SH-SY5Y (cell line): Measurements from ENCODE around the gene ESPL1.

Experiments
- GATA2 ChIP-seq: IDR thresholded peaks from 2 replicates; pipeline ENCODE4 v1.6.1; 2011; ENCODE audit warnings: mild to moderate bottlenecking, low read depth, low read length
- GATA3 ChIP-seq: IDR thresholded peaks from 2 replicates; pipeline ENCODE4 v1.6.1; 2011; ENCODE audit warnings: low read depth, mild to moderate bottlenecking, low read length, moderate library complexity

The ESPL1 gene

DNA sequence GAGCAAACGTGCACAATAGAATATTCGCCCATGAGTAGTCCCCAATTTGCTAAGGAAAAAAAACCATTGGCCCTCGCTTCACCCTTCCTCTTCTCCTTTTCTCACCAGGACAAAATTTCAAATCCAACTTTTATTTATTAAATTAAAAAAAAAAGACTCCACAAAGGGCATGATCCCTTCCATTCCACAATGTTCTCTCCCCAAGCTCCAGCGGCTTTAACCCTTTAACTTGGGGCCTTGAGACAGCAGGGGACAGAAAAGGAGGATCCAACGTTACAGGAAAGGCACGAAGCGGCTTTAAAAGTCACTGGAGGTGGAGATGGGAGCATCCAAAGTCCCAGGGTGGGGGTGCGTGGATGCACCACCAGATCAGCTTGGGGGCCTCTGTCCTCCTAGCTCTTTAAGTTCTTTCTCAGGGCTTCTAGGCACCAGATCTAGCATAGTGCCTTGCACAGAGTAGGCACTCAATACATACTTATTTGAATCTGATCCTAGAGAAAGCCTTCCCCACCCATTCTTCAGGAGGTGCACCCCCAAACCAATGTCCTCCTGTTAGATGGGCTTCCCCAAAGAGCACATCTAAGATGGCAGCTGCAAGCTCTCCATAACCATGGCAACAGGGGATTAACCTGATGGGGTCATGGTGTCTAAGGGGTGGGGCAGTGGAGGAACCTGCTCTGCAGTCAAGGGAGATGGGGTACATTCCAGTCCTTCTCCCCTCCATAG lies 58.5 kb downstream of the ESPL1 start:
- TF ChIP-seq GATA2 = no peak
- no peak for TF ChIP-seq GATA3

- no peak for TF ChIP-seq GATA3
- no peak for TF ChIP-seq GATA2
These were observed 59.4 kb downstream of the ESPL1 start for GRCh38 chr12:53327435-53328042.

DNA sequence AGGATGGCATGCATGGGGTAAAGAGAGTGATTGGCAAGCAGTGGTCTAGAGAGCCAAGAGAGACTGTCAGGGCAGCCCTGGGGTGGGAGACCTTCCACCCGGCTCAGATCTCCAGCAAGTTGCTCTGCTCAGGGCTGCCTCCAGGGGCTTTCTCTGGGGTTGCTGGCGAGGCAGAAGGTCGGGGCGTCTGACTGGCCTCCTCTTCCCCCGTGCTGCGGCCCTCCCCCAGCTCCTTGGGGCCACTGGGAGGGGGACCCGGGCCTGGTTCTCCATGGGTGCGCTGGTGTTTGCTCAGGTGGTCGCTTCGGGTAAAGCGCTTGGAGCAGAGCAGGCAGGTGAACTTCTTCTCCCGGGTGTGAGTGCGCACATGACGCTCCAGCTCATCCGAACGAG lies 59.9 kb downstream of the ESPL1 start:
- TF ChIP-seq GATA3 = no peak
- TF ChIP-seq GATA2 = no peak

- TF ChIP-seq GATA3 (no peak), GATA2 (no peak)
These were observed 62.6 kb downstream of the ESPL1 start for GRCh38 chr12:53330671-53331070.

DNA sequence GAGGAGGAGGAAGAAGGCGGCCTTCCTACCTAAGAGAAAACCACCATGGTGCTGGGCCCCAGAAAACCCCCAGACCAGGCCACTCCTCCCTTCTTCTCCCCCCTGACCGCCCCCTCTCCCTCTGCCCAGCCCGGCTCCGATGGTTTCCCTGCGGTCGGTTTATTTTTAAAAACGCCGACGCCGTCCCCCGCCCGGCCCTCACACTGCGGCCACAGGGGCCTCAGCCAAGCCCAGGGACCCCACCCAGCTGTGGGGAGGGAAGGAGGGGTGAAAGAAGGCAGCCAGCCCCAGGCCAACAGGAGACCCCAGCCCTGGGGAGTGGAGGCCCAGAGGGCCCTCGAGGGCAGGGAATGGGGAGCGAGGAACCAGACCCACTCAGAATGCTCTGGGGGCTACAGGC lies 64.6 kb downstream of the ESPL1 start:
- TF ChIP-seq GATA2 (no peak), GATA3 (no peak)

GRCh38 chr12:53333289-53333688 lies 65.2 kb downstream of the ESPL1 start:
- no peak for TF ChIP-seq GATA3
- no peak for TF ChIP-seq GATA2

GRCh38 chr12:53333845-53334244 lies 65.7 kb downstream of the ESPL1 start:
- TF ChIP-seq GATA2 (no peak), GATA3 (no peak)

GRCh38 chr12:53334822-53335221 lies 66.7 kb downstream of the ESPL1 start:
- TF ChIP-seq GATA2 = no peak
- TF ChIP-seq GATA3 = no peak

- TF ChIP-seq GATA2 (no peak), GATA3 (no peak)
These were observed 68.1 kb downstream of the ESPL1 start, which contains the start of gene SP7 for GRCh38 chr12:53336181-53336681. Gene SP7, minus strand, starts transcription at chr12:53336354. Its CDS starts 708 bp downstream, at chr12:53335646.

DNA sequence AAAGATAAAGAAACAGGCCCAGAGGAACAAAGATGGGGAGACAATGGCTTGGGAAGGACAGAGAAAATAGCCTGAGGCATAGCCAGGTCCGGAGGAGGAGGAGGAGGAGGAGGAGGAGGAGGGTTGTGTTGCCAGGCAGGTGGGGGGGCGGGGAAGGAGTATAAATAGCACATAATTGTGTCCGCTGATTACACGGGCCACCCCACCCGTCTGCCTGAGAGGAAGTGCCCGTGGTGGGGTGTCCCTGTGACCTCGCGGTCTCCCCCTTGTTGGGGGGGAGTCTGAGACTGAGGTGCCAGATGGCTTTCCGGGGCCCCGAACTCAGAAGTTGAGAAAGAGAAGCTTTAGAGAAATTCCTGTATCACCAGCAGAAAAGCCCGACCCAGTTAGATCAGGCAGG lies 69.9 kb downstream of the ESPL1 start:
- TF ChIP-seq GATA2 = no peak
- no peak for TF ChIP-seq GATA3

GRCh38 chr12:53338916-53339315 lies 70.8 kb downstream of the ESPL1 start:
- TF ChIP-seq GATA2 (no peak), GATA3 (no peak)

GRCh38 chr12:53340398-53340797 lies 72.3 kb downstream of the ESPL1 start:
- TF ChIP-seq GATA3 (no peak), GATA2 (no peak)
